Fibroblast of skin of right biceps (primary cell): Measurements from ENCODE around the gene KRT35.
"Not testable (repeated sequence)": the region's sequence is repeated elsewhere in the genome, so short reads cannot be mapped to it uniquely, and the experiment has no call there.

Source experiments
- DNase-seq: peaks from one replicate; pipeline ENCODE4 v3.0.0-alpha.2; 2013

The KRT35 gene

GRCh38 chr17:41451154-41451728 lies 29.7 kb downstream of the KRT35 start:
- DNase-seq: peak; percentile 77

- DNase-seq: no peak
Observed at GRCh38 chr17:41449008-41449407, 31.9 kb downstream of the KRT35 start.

GRCh38 chr17:41448506-41448905 lies 32.4 kb downstream of the KRT35 start:
- DNase-seq: no peak

GRCh38 chr17:41446806-41447205 lies 34.1 kb downstream of the KRT35 start:
- peak; percentile 77 for DNase-seq

- no peak for DNase-seq
Observed at GRCh38 chr17:41444640-41445039, 36.3 kb downstream of the KRT35 start.

GRCh38 chr17:41444186-41444585 lies 36.8 kb downstream of the KRT35 start:
- DNase-seq: no peak

GRCh38 chr17:41442739-41443138 lies 38.2 kb downstream of the KRT35 start:
- peak; percentile 49 for DNase-seq

- no peak for DNase-seq
Observed at GRCh38 chr17:41440531-41441033, 40.4 kb downstream of the KRT35 start, which contains the start of gene KRT38. TSS of gene KRT38 (minus strand) at chr17:41440983. CDS start at chr17:41440921, 62 bp downstream.

- DNase-seq: no peak
Observed at GRCh38 chr17:41439375-41439774, 41.6 kb downstream of the KRT35 start.

- DNase-seq: no peak
Observed at GRCh38 chr17:41437769-41438168, 43.2 kb downstream of the KRT35 start.

- DNase-seq: no peak
Observed at GRCh38 chr17:41437254-41437653, 43.7 kb downstream of the KRT35 start.

- DNase-seq: no peak
Observed at GRCh38 chr17:41434415-41434814, 46.5 kb downstream of the KRT35 start.

- DNase-seq: no peak
Observed at GRCh38 chr17:41434005-41434404, 46.9 kb downstream of the KRT35 start.

- DNase-seq: no peak
Observed at GRCh38 chr17:41433586-41433985, 47.4 kb downstream of the KRT35 start.

- not testable (repeated sequence) for DNase-seq
Observed at GRCh38 chr17:41430376-41430775, 50.6 kb downstream of the KRT35 start.

- no peak for DNase-seq
Observed at GRCh38 chr17:41429667-41430066, 51.3 kb downstream of the KRT35 start.

GRCh38 chr17:41428591-41429291 lies 52.2 kb downstream of the KRT35 start:
- DNase-seq: peak; percentile 27
